HCT116 (cell line): Measurements from ENCODE around the gene CRADD. TPM values are rescaled to one million over a fixed set of nuclear protein-coding genes. Genes with fewer than 3 reads are reported as not detected.

Experiments used
- ATAC-seq: fragments of 200-7000 bp; cut with Tn5 transposase; 2 replicates; pipeline ENCODE4 v1.9.1; 2020; ENCODE audit warnings: mild to moderate bottlenecking, moderate library complexity
- BruUV-seq: library from RNA; stranded (reverse); fragments of 400-500 nt; replicated peaks from 2 replicates; lab custom pipeline; 2021; lab: Mats Ljungman, UMichigan
- CTCF ChIA-PET: fragments of 300-600 bp; sonication (Branson Sonifier 250); formaldehyde crosslinking; loops from one replicate; lab custom pipeline; 2021; ENCODE audit warnings: antibody characterized with exemption; lab: Charles Lee
- POLR2A ChIA-PET: fragments of 300-600, 350-600 bp; sonication (Branson Sonifier 250); formaldehyde crosslinking; loops from one replicate; lab custom pipeline; 2021; ENCODE audit warnings: antibody characterized with exemption; lab: Charles Lee
- RAD21 ChIA-PET, 2 experiments: fragments of 300-600 bp; sonication (Branson Sonifier 250); formaldehyde crosslinking; loops; one replicate each; lab custom pipeline; 2023; ENCODE audit warnings: low total read pairs in 2 of 2; ENCODE audit not compliant: uncharacterized antibody in 2 of 2, unreplicated experiment in 2 of 2, low non-redundant PET in 1 of 2; lab: Charles Lee
- DNase-seq: peaks from one replicate; pipeline ENCODE4 v3.0.0-alpha.2; 2010; ENCODE audit warnings: low read depth, low spot score
- H2AFZ ChIP-seq: fragments of 200-600 bp; shearing (Covaris generic), sonication (generic); 2 replicates; pipeline ENCODE4 v1.6.1; 2017; ENCODE audit warnings: low read depth, mixed run types, mixed read lengths, antibody characterized with exemption, low read length; ENCODE audit not compliant: poor library complexity, severe bottlenecking
- H3K27ac ChIP-seq: 2 replicates; pipeline ENCODE4 v1.5.1; 2012; ENCODE audit warnings: low read depth, low read length
- H3K27me3 ChIP-seq: fragments of 200-600 bp; sonication (generic); 2 replicates; pipeline ENCODE4 v1.6.1; 2016; ENCODE audit warnings: mixed run types, low read length, mixed read lengths; ENCODE audit not compliant: insufficient read depth
- H3K36me3 ChIP-seq, 2 experiments: fragments of 200-500 bp in 1 of 2; fragments of 200-600 bp in 1 of 2; sonication (Bioruptor generic) in 1 of 2; sonication (generic) in 1 of 2; 2 replicates each; pipeline versions ENCODE4 v1.5.1 to v1.6.1; 2014 to 2016; ENCODE audit warnings: low read length in 2 of 2, inconsistent platforms in 1 of 2, mixed read lengths in 1 of 2, mixed run types in 1 of 2; ENCODE audit not compliant: insufficient read depth in 2 of 2, control insufficient read depth in 1 of 2
- H3K4me1 ChIP-seq, 2 experiments: fragments of 200-600 bp in 1 of 2; sonication (generic) in 1 of 2; 2 replicates each; pipeline versions ENCODE4 v1.5.1 to v1.6.1; 2012 to 2017; ENCODE audit warnings: low read length in 2 of 2, inconsistent platforms in 1 of 2, mild to moderate bottlenecking in 1 of 2, mixed read lengths in 1 of 2, mixed run types in 1 of 2, moderate library complexity in 1 of 2; ENCODE audit not compliant: insufficient read depth in 2 of 2, control insufficient read depth in 1 of 2
- H3K4me2 ChIP-seq: fragments of 200-600 bp; sonication (generic); 2 replicates; pipeline ENCODE4 v1.6.1; 2017; ENCODE audit warnings: mixed run types, low read length, mixed read lengths
- H3K4me3 ChIP-seq, 2 experiments: fragments of 200-600 bp in 1 of 2; sonication (generic) in 1 of 2; replicated peaks in 1 of 2; 2 replicates each; pipeline ENCODE4 v1.5.1; 2011 to 2016; ENCODE audit warnings: low read length in 2 of 2, control low read depth in 1 of 2, low read depth in 1 of 2, mild to moderate bottlenecking in 1 of 2, mixed read lengths in 1 of 2, mixed run types in 1 of 2
- H3K79me2 ChIP-seq: fragments of 200-600 bp; sonication (generic); 2 replicates; pipeline ENCODE4 v1.6.1; 2017; ENCODE audit warnings: mild to moderate bottlenecking, mixed run types, low read length, moderate library complexity, mixed read lengths; ENCODE audit not compliant: insufficient read depth
- H3K9ac ChIP-seq: fragments of 200-600 bp; sonication (generic); 2 replicates; pipeline ENCODE4 v1.6.1; 2016; ENCODE audit warnings: low read length, mixed read lengths
- H3K9me2 ChIP-seq: fragments of 200-600 bp; sonication (generic), shearing (Covaris generic); 2 replicates; pipeline ENCODE4 v1.6.1; 2017; ENCODE audit warnings: mixed run types, mild to moderate bottlenecking, moderate library complexity; ENCODE audit not compliant: insufficient read depth
- H3K9me3 ChIP-seq, 2 experiments: fragments of 200-500 bp in 1 of 2; fragments of 200-600 bp in 1 of 2; sonication (Bioruptor generic) in 1 of 2; sonication (generic) in 1 of 2; 2 replicates each; pipeline ENCODE4 v1.6.1; 2014 to 2017; ENCODE audit warnings: low read length in 2 of 2, mixed read lengths in 2 of 2, inconsistent platforms in 1 of 2, low read depth in 1 of 2, mild to moderate bottlenecking in 1 of 2, mixed run types in 1 of 2, moderate library complexity in 1 of 2; ENCODE audit not compliant: control insufficient read depth in 1 of 2, insufficient read depth in 1 of 2
- H4K20me1 ChIP-seq: fragments of 200-600 bp; sonication (generic), shearing (Covaris generic); 2 replicates; pipeline ENCODE4 v1.6.1; 2017; ENCODE audit warnings: mixed run types, mild to moderate bottlenecking, moderate library complexity; ENCODE audit not compliant: insufficient read depth
- ATF3 ChIP-seq: IDR thresholded peaks from 2 replicates; pipeline ENCODE4 v1.6.1; 2012
- CBX3 ChIP-seq: IDR thresholded peaks from 2 replicates; pipeline ENCODE4 v1.6.1; 2012; ENCODE audit warnings: low read depth
- CEBPB ChIP-seq: IDR thresholded peaks from 2 replicates; pipeline ENCODE4 v1.6.1; 2012; ENCODE audit warnings: low read depth
- CTCF ChIP-seq, 3 experiments: fragments of 200-600 bp in 1 of 3; sonication (generic) in 1 of 3; IDR thresholded peaks in 2 of 3; conservative IDR thresholded peaks in 1 of 3; 2 replicates each; pipeline ENCODE4 v1.5.1; 2012 to 2017; ENCODE audit warnings: low read depth in 2 of 3, low read length in 2 of 3, antibody characterized with exemption in 1 of 3, borderline replicate concordance in 1 of 3, control low read depth in 1 of 3, mild to moderate bottlenecking in 1 of 3, mixed read lengths in 1 of 3, mixed run types in 1 of 3, moderate library complexity in 1 of 3; ENCODE audit not compliant: insufficient read depth in 1 of 3
- ELF1 ChIP-seq: IDR thresholded peaks from 2 replicates; pipeline ENCODE4 v1.6.1; 2012; ENCODE audit warnings: low read depth, borderline replicate concordance
- EZH2 ChIP-seq: fragments of 200-600 bp; sonication (generic); IDR thresholded peaks from 2 replicates; pipeline ENCODE4 v1.6.1; 2017; ENCODE audit warnings: antibody characterized with exemption, mixed run types
- EZH2phosphoT487 ChIP-seq: fragments of 200-600 bp; IDR thresholded peaks from 2 replicates; pipeline ENCODE4 v1.6.1; 2018; ENCODE audit warnings: antibody characterized with exemption, borderline replicate concordance
- FOSL1 ChIP-seq: IDR thresholded peaks from 2 replicates; pipeline ENCODE4 v1.6.1; 2012; ENCODE audit warnings: low read depth
- MAX ChIP-seq: IDR thresholded peaks from 2 replicates; pipeline ENCODE4 v1.6.1; 2012
- POLR2A ChIP-seq: IDR thresholded peaks from 2 replicates; pipeline ENCODE4 v1.7.0; 2011; ENCODE audit warnings: borderline replicate concordance; ENCODE audit not compliant: insufficient read depth, insufficient read length; ENCODE audit errors: extremely low read depth
- RAD21 ChIP-seq: IDR thresholded peaks from 2 replicates; pipeline ENCODE4 v1.6.1; 2012; ENCODE audit warnings: low read depth, mild to moderate bottlenecking
- REST ChIP-seq: IDR thresholded peaks from 2 replicates; pipeline ENCODE4 v1.6.1; 2012; ENCODE audit warnings: low read depth
- SP1 ChIP-seq: IDR thresholded peaks from 2 replicates; pipeline ENCODE4 v1.6.1; 2012; ENCODE audit warnings: low read depth
- SRF ChIP-seq: IDR thresholded peaks from 2 replicates; pipeline ENCODE4 v1.6.1; 2012; ENCODE audit warnings: low read depth
- TCF7L2 ChIP-seq: IDR thresholded peaks from 2 replicates; pipeline ENCODE4 v1.7.0; 2011; ENCODE audit warnings: borderline replicate concordance, inconsistent platforms; ENCODE audit not compliant: insufficient read depth, insufficient read length; ENCODE audit errors: extremely low read depth
- YY1 ChIP-seq: IDR thresholded peaks from 2 replicates; pipeline ENCODE4 v1.6.1; 2011; ENCODE audit warnings: low read length, low read depth, moderate library complexity, mild to moderate bottlenecking; ENCODE audit not compliant: insufficient replicate concordance; ENCODE audit errors: extremely low read depth
- ZBTB33 ChIP-seq: IDR thresholded peaks from 2 replicates; pipeline ENCODE4 v1.6.1; 2011; ENCODE audit warnings: mild to moderate bottlenecking, low read length, moderate library complexity; ENCODE audit not compliant: insufficient replicate concordance; ENCODE audit errors: extremely low read depth
- ZFX ChIP-seq: fragments of 450-650 bp; IDR thresholded peaks from 2 replicates; pipeline ENCODE4 v1.6.1; 2017
- ZNF274 ChIP-seq: fragments of 200-500 bp; sonication (Bioruptor generic); IDR thresholded peaks from 2 replicates; pipeline ENCODE4 v1.6.1; 2014; ENCODE audit warnings: mild to moderate bottlenecking, low read depth, low read length, inconsistent platforms
- intact Hi-C: fragments of 100-400 bp; cut with micrococcal nuclease; formaldehyde crosslinking; loops from 2 replicates; pipeline ENCODE4 v1.10.0; 2022
- total RNA-seq: library from RNA; stranded (reverse); gene quantifications from one replicate; pipeline ENCODE4 v1.2.1, GENCODE V29; 2021; ENCODE audit not compliant: unreplicated experiment

The CRADD gene
- total RNA-seq, 1 experiment from 2014 or later = 12.2 TPM

GRCh38 chr12:93912086-93912733 lies 235.0 kb downstream of the CRADD start:
- TF ChIP-seq MAX (no peak), ATF3 (no peak), SRF (no peak), ZNF274 (no peak), EZH2phosphoT487 (no peak), FOSL1 (no peak), ZFX (no peak), CTCF (IDR thresholded peaks at IDR 0.05 in 2 of 3, conservative IDR thresholded peaks at IDR 0.05 in 1 of 3; ENCODE audit: borderline replicate concordance in 1 of 3, insufficient read depth in 1 of 3, low read depth in 2 of 3, low read length in 2 of 3) (no peak), POLR2A (no peak), YY1 (no peak), REST (no peak), SP1 (no peak), RAD21 (no peak), ZBTB33 (no peak), TCF7L2 (no peak), EZH2 (no peak), CEBPB (no peak), ELF1 (no peak), CBX3 (no peak)
- intact Hi-C loops = no loop called here
- H3K27me3 ChIP-seq = no peaks in the 10 kb centered on the region
- no TSS peak for BruUV-seq
- no peaks in the 10 kb centered on the region for H3K36me3 ChIP-seq
- H3K4me3 ChIP-seq = no peak overlapping the region
- no peaks in the 10 kb centered on the region for H4K20me1 ChIP-seq
- POLR2A ChIA-PET = no interaction called here
- DNase-seq = no peak
- RAD21 ChIA-PET = no interaction called here
- H2AFZ ChIP-seq = no peak overlapping the region
- H3K9me2 ChIP-seq = no peaks in the 10 kb centered on the region
- H3K9ac ChIP-seq = no peak overlapping the region
- H3K4me1 ChIP-seq = no peaks in the 10 kb centered on the region
- CTCF ChIA-PET = no interaction called here
- H3K27ac ChIP-seq = no peak overlapping the region
- H3K9me3 ChIP-seq = no peaks in the 10 kb centered on the region
- no peaks in the 10 kb centered on the region for H3K79me2 ChIP-seq
- no peak for ATAC-seq
- no peak overlapping the region for H3K4me2 ChIP-seq
